Fibroblast of lung (primary cell): ENCODE data around the gene UQCC2. TPM values are rescaled to one million over a fixed set of nuclear protein-coding genes. Genes with fewer than 3 reads are reported as not detected.

Source experiments
- DNase-seq, 2 donors: peaks; one replicate each; pipeline versions ENCODE4 v3.0.0 to v3.0.0-alpha.2; 2010; ENCODE audit warnings: low read depth in 2 of 2
- H2AFZ ChIP-seq: 2 replicates; pipeline ENCODE4 v1.5.1; 2012; ENCODE audit warnings: low read length, control low read depth, inconsistent platforms
- H3K27ac ChIP-seq: 2 replicates; pipeline ENCODE4 v1.5.1; 2011; ENCODE audit warnings: low read length, control low read depth; ENCODE audit not compliant: insufficient read depth
- H3K27me3 ChIP-seq: 2 replicates; pipeline ENCODE4 v1.5.1; 2011; ENCODE audit warnings: mild to moderate bottlenecking, low read length; ENCODE audit not compliant: control insufficient read depth, insufficient read depth
- H3K36me3 ChIP-seq: 2 replicates; pipeline ENCODE4 v1.5.1; 2011; ENCODE audit warnings: low read length; ENCODE audit not compliant: control insufficient read depth, insufficient read depth
- H3K4me1 ChIP-seq: 2 replicates; pipeline ENCODE4 v1.5.1; 2011; ENCODE audit warnings: low read length; ENCODE audit not compliant: control insufficient read depth, insufficient read depth; ENCODE audit errors: extremely low read depth
- H3K4me2 ChIP-seq: 2 replicates; pipeline ENCODE4 v1.5.1; 2011; ENCODE audit warnings: low read length, control low read depth; ENCODE audit not compliant: insufficient read depth; ENCODE audit errors: extremely low read depth
- H3K4me3 ChIP-seq, 4 experiments: fragments of 200-600 bp in 1 of 4; sonication (generic) in 1 of 4; replicated peaks in 1 of 4; 2 replicates each; pipeline ENCODE4 v1.5.1; 2011 to 2016; ENCODE audit warnings: low read length in 4 of 4, low read depth in 3 of 4, mild to moderate bottlenecking in 3 of 4, control low read depth in 2 of 4, inconsistent platforms in 1 of 4, mixed read lengths in 1 of 4; ENCODE audit not compliant: insufficient read depth in 1 of 4; ENCODE audit errors: control extremely low read depth in 1 of 4
- H3K79me2 ChIP-seq: 2 replicates; pipeline ENCODE4 v1.5.1; 2012; ENCODE audit warnings: mild to moderate bottlenecking, low read length, inconsistent platforms; ENCODE audit not compliant: control insufficient read depth, insufficient read depth
- H3K9ac ChIP-seq: 2 replicates; pipeline ENCODE4 v1.5.1; 2011; ENCODE audit warnings: mild to moderate bottlenecking, low read length, control low read depth; ENCODE audit not compliant: insufficient read depth
- H3K9me3 ChIP-seq: 2 replicates; pipeline ENCODE4 v1.5.1; 2012; ENCODE audit warnings: low read depth, low read length; ENCODE audit not compliant: control insufficient read depth, insufficient read depth
- H4K20me1 ChIP-seq: 2 replicates; pipeline ENCODE4 v1.5.1; 2011; ENCODE audit warnings: low read length; ENCODE audit not compliant: control insufficient read depth, insufficient read depth; ENCODE audit errors: extremely low read depth
- CTCF ChIP-seq, 2 donors: IDR thresholded peaks in 1 of 2; conservative IDR thresholded peaks in 1 of 2; 1 replicate in 1 of 2; 2 replicates in 1 of 2; pipeline ENCODE4 v1.5.1; 2011 to 2012; ENCODE audit warnings: low read length in 2 of 2, control low read depth in 1 of 2, inconsistent platforms in 1 of 2, low read depth in 1 of 2, mild to moderate bottlenecking in 1 of 2
- EZH2 ChIP-seq: IDR thresholded peaks from 2 replicates; pipeline ENCODE4 v1.5.1; 2012; ENCODE audit warnings: low read length, control low read depth, mild to moderate bottlenecking; ENCODE audit errors: missing control alignments
- polyA plus RNA-seq, 2 donors: library from polyadenylated mRNA; depleted of rRNA in 1 of 2; stranded (reverse) in 1 of 2; unstranded in 1 of 2; fragments of >200 nt; gene quantifications; 2 replicates each; pipeline ENCODE4 v1.2.1, GENCODE V29; 2011 to 2012; ENCODE audit warnings: missing spikeins in 1 of 2
- total RNA-seq: library from RNA; depleted of rRNA; stranded (reverse); fragments of >200 nt; gene quantifications from 2 replicates; pipeline ENCODE4 v1.2.1, GENCODE V29; 2014

The UQCC2 gene
- total and polyA plus RNA-seq, 2 donors (not counting 1 experiment from before 2014, with no cell fraction given): 33.8 to 36.5 TPM

GRCh38 chr6:33744001-33744848, 32.7 kb upstream of the UQCC2 start:
- no peak overlapping the region for H3K27ac ChIP-seq
- TF ChIP-seq EZH2: no peak
- peak; percentile 94 for TF ChIP-seq CTCF (conservative IDR thresholded peaks at IDR 0.05 in 1 of 2, IDR thresholded peaks at IDR 0.05 in 1 of 2; ENCODE audit: low read depth in 1 of 2, low read length in 2 of 2)
- H3K9ac ChIP-seq: no peak overlapping the region
- H4K20me1 ChIP-seq: no peaks in the 10 kb centered on the region
- H3K4me1 ChIP-seq: peaks cover 8% of the 10 kb centered on the region
- no peaks in the 10 kb centered on the region for H3K79me2 ChIP-seq
- H3K4me3 ChIP-seq: peak overlapping the region in 1 of 4 experiments; percentile 38
- no peak overlapping the region for H3K4me2 ChIP-seq
- H2AFZ ChIP-seq: no peak overlapping the region
- peaks cover 16% of the 10 kb centered on the region for H3K27me3 ChIP-seq
- no peaks in the 10 kb centered on the region for H3K36me3 ChIP-seq
- peak; percentile 59 to 75 for DNase-seq
- no peaks in the 10 kb centered on the region for H3K9me3 ChIP-seq

GRCh38 chr6:33742837-33743236, 31.3 kb upstream of the UQCC2 start:
- no peaks in the 10 kb centered on the region for H3K36me3 ChIP-seq
- H3K79me2 ChIP-seq: no peaks in the 10 kb centered on the region
- H3K4me3 ChIP-seq: no peak overlapping the region
- H3K27me3 ChIP-seq: peaks cover 16% of the 10 kb centered on the region
- H3K4me1 ChIP-seq: peaks cover 8% of the 10 kb centered on the region
- H3K9ac ChIP-seq: no peak overlapping the region
- H3K27ac ChIP-seq: no peak overlapping the region
- DNase-seq: no peak
- no peak overlapping the region for H2AFZ ChIP-seq
- no peaks in the 10 kb centered on the region for H3K9me3 ChIP-seq
- H4K20me1 ChIP-seq: no peaks in the 10 kb centered on the region
- no peak for TF ChIP-seq CTCF (conservative IDR thresholded peaks at IDR 0.05 in 1 of 2, IDR thresholded peaks at IDR 0.05 in 1 of 2; ENCODE audit: low read depth in 1 of 2, low read length in 2 of 2)
- peak; percentile 32 for TF ChIP-seq EZH2
- H3K4me2 ChIP-seq: no peak overlapping the region

- no peak for TF ChIP-seq EZH2
- no peak for TF ChIP-seq CTCF (conservative IDR thresholded peaks at IDR 0.05 in 1 of 2, IDR thresholded peaks at IDR 0.05 in 1 of 2; ENCODE audit: low read depth in 1 of 2, low read length in 2 of 2)
- Histone ChIP-seq H3K36me3 (no peaks in the 10 kb centered on the region), H3K4me1 (peaks cover 8% of the 10 kb centered on the region), H3K9me3 (no peaks in the 10 kb centered on the region), H3K79me2 (no peaks in the 10 kb centered on the region), H3K27ac (no peak overlapping the region), H3K27me3 (peaks cover 16% of the 10 kb centered on the region), H4K20me1 (no peaks in the 10 kb centered on the region), H3K9ac (no peak overlapping the region), H3K4me3 (no peak overlapping the region), H3K4me2 (no peak overlapping the region), H2AFZ (no peak overlapping the region)
- no peak for DNase-seq
These were observed 30.6 kb upstream of the UQCC2 start for GRCh38 chr6:33742092-33742491.
